Measurements from ENCODE around the gene RBM47.

RBM47 gene

GRCh38 chr4:40571208-40571607 is 58.5 kb downstream of the RBM47 start:
- no peaks in the 10 kb centered on the region for H3K36me3 ChIP-seq (ENCODE audit: insufficient read depth, low read length)
- H3K9ac ChIP-seq (ENCODE audit: low read depth, low read length, poor library complexity, severe bottlenecking): no peak overlapping the region

GRCh38 chr4:40570348-40571077 is 59.2 kb downstream of the RBM47 start:
- no peaks in the 10 kb centered on the region for H3K4me1 ChIP-seq (ENCODE audit: insufficient read depth, low read length, poor library complexity, severe bottlenecking)
- H3K4me2 ChIP-seq (ENCODE audit: low read depth, low read length, poor library complexity, severe bottlenecking): no peak overlapping the region

More at GRCh38 chr4:40571208-40571607, 58.5 kb downstream of the RBM47 start:
- Histone ChIP-seq H3K9me2 (replicated peaks; ENCODE audit: low read depth, low read length) (no peaks in the 10 kb centered on the region), H3K27me3 (ENCODE audit: insufficient read depth, low read length, poor library complexity, severe bottlenecking) (no peaks in the 10 kb centered on the region), H2AFZ (ENCODE audit: low read length) (no peak overlapping the region), H3F3A (ENCODE audit: low read depth) (no peaks in the 10 kb centered on the region), H4K20me1 (ENCODE audit: insufficient read depth, low read length, poor library complexity, severe bottlenecking) (no peaks in the 10 kb centered on the region), H3K79me2 (ENCODE audit: insufficient read depth, low read length) (no peaks in the 10 kb centered on the region), H3K4me3 (ENCODE audit: low read length, poor library complexity, severe bottlenecking) (no peak overlapping the region), H3K9me3 (ENCODE audit: insufficient read depth, low read depth, low read length) (no peaks in the 10 kb centered on the region), H3K4me2 (ENCODE audit: low read depth, low read length, poor library complexity, severe bottlenecking) (no peak overlapping the region), H3K4me1 (ENCODE audit: insufficient read depth, low read length, poor library complexity, severe bottlenecking) (no peaks in the 10 kb centered on the region)
- TF ChIP-seq CTCF (conservative IDR thresholded peaks at IDR 0.05; ENCODE audit: low read length): no peak
- TF ChIP-seq EZH2phosphoT487 (IDR thresholded peaks at IDR 0.05; ENCODE audit: borderline replicate concordance): no peak

GRCh38 chr4:40564815-40565483 is 64.7 kb downstream of the RBM47 start:
- Histone ChIP-seq H3K4me3 (ENCODE audit: low read length, poor library complexity, severe bottlenecking) (no peak overlapping the region), H3F3A (ENCODE audit: low read depth) (no peaks in the 10 kb centered on the region), H3K9ac (ENCODE audit: low read depth, low read length, poor library complexity, severe bottlenecking) (no peak overlapping the region), H3K9me2 (replicated peaks; ENCODE audit: low read depth, low read length) (no peaks in the 10 kb centered on the region), H3K9me3 (ENCODE audit: insufficient read depth, low read depth, low read length) (no peaks in the 10 kb centered on the region), H3K79me2 (ENCODE audit: insufficient read depth, low read length) (no peaks in the 10 kb centered on the region), H3K4me1 (ENCODE audit: insufficient read depth, low read length, poor library complexity, severe bottlenecking) (no peaks in the 10 kb centered on the region), H3K27me3 (ENCODE audit: insufficient read depth, low read length, poor library complexity, severe bottlenecking) (no peaks in the 10 kb centered on the region), H3K36me3 (ENCODE audit: insufficient read depth, low read length) (no peaks in the 10 kb centered on the region), H3K4me2 (ENCODE audit: low read depth, low read length, poor library complexity, severe bottlenecking) (no peak overlapping the region), H2AFZ (ENCODE audit: low read length) (no peak overlapping the region), H4K20me1 (ENCODE audit: insufficient read depth, low read length, poor library complexity, severe bottlenecking) (no peaks in the 10 kb centered on the region)
- TF ChIP-seq CTCF (conservative IDR thresholded peaks at IDR 0.05; ENCODE audit: low read length) (no peak), EZH2phosphoT487 (IDR thresholded peaks at IDR 0.05; ENCODE audit: borderline replicate concordance) (no peak)

More at GRCh38 chr4:40570348-40571077, 59.2 kb downstream of the RBM47 start:
- H3K79me2 ChIP-seq (ENCODE audit: insufficient read depth, low read length): no peaks in the 10 kb centered on the region
- no peaks in the 10 kb centered on the region for H3K9me2 ChIP-seq (replicated peaks; ENCODE audit: low read depth, low read length)
- H4K20me1 ChIP-seq (ENCODE audit: insufficient read depth, low read length, poor library complexity, severe bottlenecking): no peaks in the 10 kb centered on the region
- no peaks in the 10 kb centered on the region for H3K9me3 ChIP-seq (ENCODE audit: insufficient read depth, low read depth, low read length)
- no peaks in the 10 kb centered on the region for H3K27me3 ChIP-seq (ENCODE audit: insufficient read depth, low read length, poor library complexity, severe bottlenecking)
- no peak overlapping the region for H3K4me3 ChIP-seq (ENCODE audit: low read length, poor library complexity, severe bottlenecking)
- no peaks in the 10 kb centered on the region for H3K36me3 ChIP-seq (ENCODE audit: insufficient read depth, low read length)
- no peaks in the 10 kb centered on the region for H3F3A ChIP-seq (ENCODE audit: low read depth)
- H3K9ac ChIP-seq (ENCODE audit: low read depth, low read length, poor library complexity, severe bottlenecking): no peak overlapping the region
- TF ChIP-seq EZH2phosphoT487 (IDR thresholded peaks at IDR 0.05; ENCODE audit: borderline replicate concordance) (no peak), CTCF (conservative IDR thresholded peaks at IDR 0.05; ENCODE audit: low read length) (no peak)
- no peak overlapping the region for H2AFZ ChIP-seq (ENCODE audit: low read length)

All from Loucy (cell line).